ENCODE data around the gene TGM1. TPM values are rescaled to one million over a fixed set of nuclear protein-coding genes. Genes with fewer than 3 reads are reported as not detected.
A peak's percentile ranks its signal among the peaks of the same experiment; 100 is the strongest.

Gene TGM1
- total RNA-seq, 1 donor from 2014 or later: 6.2 TPM

DNA sequence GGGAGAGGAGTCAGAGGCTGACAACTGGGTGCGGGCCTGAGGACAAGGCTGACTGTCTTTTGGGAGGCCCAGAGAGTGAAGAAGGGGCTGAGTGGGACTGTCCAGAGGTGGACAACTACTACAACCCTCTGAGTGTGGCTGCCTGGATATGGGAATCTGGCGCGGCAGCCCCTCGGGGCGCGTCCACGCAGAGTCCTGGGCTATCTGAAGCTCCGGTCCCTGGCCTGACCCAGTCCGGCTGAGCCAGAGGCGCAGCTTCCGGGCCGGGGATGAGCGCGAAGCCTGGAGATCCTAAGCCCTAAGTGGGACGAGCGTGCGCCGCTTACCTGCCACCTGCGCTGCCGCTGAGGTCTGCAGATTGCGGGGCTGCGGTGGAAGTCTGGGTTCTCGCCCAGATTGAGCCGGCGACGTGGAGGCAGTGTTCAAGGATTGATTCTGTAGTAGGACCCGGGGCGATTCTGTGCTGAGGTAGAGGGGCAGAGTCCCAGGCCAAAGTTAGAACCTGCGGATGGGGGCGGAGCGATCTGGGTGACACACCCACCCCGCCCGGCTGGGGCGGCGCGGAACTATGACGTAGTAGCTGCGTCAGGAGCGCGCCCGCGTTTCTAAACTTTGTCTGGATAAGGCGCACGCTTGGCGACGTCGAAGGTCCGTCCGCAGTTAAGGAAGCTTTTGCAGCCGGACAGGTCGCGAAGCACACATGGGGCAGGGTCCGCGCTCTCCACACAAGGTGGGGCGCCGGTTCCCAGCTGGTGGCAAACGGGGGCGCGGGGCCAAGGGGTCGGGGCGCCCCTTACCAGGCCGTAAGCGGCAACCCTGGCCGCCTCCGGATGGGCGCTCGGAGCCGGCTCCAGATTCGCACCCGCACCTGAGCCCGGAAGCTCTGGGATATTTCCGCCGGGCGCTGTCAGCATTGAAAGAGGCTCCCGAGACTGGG is 36.5 kb upstream of the TGM1 start, which contains the start of the genes DHRS1 and NOP9:
Gene DHRS1, minus strand, starts transcription at position 526 of the 937 bp plus-strand sequence. CDS start 674 bp downstream, outside the sequence.
Gene NOP9, plus strand, starts transcription at position 596 of the 937 bp plus-strand sequence. Its CDS starts 105 bp downstream, at position 701.
- Mint-ChIP-seq H3K36me3 (ENCODE audit: low read depth) (peaks cover 44% of the 10 kb centered on the region), H3K4me1 (peaks cover 36% of the 10 kb centered on the region), H3K27ac (peak within 1 kb of the TSS; percentile 91), H3K27me3 (no peaks in the 10 kb centered on the region), H3K4me3 (peak within 1 kb of the TSS; percentile 86), H3K9me3 (no peaks in the 10 kb centered on the region)
- DNase-seq: peak; percentile 98
- intact Hi-C loops (cut with micrococcal nuclease): loop anchor here (1.0 to 2.0 kb wide), 4 partner anchors 9 to 153 kb away; partner anchors contain the start of genes CHMP4A, GMPR2, NEDD8 and PSME2

DNA sequence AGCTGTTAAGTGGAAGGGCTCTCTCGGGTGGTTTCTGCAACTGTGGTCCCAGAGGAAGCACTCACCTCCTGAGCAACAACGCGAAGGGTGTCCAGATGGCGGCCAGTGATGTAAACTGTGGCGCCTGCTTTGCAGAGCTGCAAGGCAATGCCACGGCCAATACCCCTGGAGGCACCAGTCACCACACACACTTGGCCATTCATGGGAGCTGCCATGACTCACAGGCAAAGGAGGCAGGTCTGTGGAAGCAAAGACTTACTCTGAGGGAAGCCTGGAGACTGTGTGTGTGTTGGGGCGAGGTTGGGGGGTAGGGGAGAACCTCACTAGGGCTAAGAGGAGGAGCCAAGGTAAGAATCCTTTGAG is 35.9 kb upstream of the TGM1 start:
- H3K4me3 Mint-ChIP-seq: peak overlapping the region; percentile 86
- peak overlapping the region; percentile 91 for H3K27ac Mint-ChIP-seq
- no peaks in the 10 kb centered on the region for H3K9me3 Mint-ChIP-seq
- peak; percentile 70 for DNase-seq
- peaks cover 36% of the 10 kb centered on the region for H3K4me1 Mint-ChIP-seq
- H3K36me3 Mint-ChIP-seq (ENCODE audit: low read depth): peaks cover 41% of the 10 kb centered on the region
- no peaks in the 10 kb centered on the region for H3K27me3 Mint-ChIP-seq
- intact Hi-C loops (cut with micrococcal nuclease): loop anchor here (1.0 to 2.0 kb wide), 3 partner anchors 67 to 152 kb away; partner anchors contain the start of genes CHMP4A, GMPR2, NEDD8 and PSME2

DNA sequence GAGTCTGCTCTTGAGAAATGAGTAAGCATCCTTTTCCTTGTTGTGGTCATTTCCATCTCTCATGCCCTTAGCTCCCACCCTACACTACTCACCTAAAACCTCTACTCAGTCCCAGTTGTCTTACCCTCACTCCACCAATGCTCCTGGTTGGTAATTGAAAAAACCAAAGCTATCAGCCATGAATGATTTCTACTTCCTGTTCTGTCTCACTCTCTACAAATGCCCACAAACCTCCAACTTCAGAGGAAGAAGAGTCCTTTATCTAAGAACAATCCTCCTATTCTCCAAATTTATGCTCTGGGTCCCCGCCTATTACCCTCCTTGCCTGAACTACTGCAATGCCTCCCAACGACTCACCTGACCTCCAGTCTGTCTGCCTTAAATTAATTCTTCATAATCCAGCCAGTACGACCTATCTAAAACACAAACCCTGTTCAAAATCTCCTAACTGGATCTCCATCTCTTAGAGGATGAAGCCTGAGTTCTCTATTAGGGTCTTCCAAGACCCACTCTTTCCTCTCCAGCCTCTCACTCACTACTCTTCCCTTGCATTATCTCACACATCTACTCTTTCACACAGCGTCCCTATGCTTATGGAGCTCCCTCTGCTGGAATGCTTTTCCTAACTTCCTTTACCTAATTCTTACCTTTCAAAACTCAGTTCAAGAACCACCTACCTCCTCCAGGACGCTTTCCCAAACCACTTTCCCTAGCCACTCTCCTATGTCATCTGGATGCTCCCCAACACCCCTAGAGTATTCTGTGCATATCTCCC is 34.4 kb upstream of the TGM1 start:
- H3K27ac Mint-ChIP-seq: peak overlapping the region; percentile 83
- DNase-seq: no peak
- no peaks in the 10 kb centered on the region for H3K9me3 Mint-ChIP-seq
- H3K27me3 Mint-ChIP-seq: peaks cover 2% of the 10 kb centered on the region
- intact Hi-C loops (cut with micrococcal nuclease): loop anchor here (1.0 to 2.0 kb wide), 2 partner anchors 54 to 81 kb away; partner anchors contain the start of gene MDP1
- peaks cover 30% of the 10 kb centered on the region for H3K36me3 Mint-ChIP-seq (ENCODE audit: low read depth)
- peak overlapping the region; percentile 48 for H3K4me3 Mint-ChIP-seq
- H3K4me1 Mint-ChIP-seq: peaks cover 36% of the 10 kb centered on the region

DNA sequence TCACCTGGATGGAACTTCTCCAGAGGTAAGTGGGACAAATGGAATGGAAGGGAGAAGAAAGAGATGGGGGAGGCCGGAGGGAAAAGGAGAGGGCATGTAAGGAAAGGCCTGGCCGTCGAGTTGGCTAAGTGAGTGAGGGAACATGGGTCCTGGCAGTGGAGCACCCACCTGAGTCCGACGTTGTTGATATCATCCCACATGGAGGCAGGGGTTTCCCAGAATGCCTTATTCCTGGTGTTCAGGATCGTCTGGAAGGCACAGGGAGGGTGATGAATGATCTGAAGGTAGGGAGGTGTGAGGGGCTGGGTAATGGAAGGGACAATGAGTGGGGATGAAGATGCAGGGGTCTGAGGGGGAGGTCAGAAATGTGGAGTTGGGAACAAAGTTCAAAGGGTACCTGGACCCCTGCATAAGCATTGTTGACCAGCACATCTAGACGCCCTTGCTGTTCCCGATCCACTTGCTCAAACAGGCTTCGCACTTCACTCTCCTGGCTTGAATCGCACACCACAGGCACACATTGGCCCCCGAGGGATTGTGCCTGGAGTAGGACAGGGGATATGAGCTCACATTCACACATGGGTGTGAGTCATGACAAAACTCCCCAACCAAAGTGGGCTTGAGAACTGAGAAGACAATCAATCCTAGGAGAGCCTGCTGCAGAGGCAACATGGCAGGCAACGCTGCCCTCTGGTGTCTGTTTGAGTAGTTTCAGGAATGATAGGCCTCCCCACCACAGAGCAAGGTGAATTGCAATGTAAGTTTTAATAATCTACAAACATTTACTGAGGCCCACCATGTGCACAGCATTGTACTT is 33.6 kb upstream of the TGM1 start:
- peak overlapping the region; percentile 16 for H3K4me3 Mint-ChIP-seq
- H3K36me3 Mint-ChIP-seq (ENCODE audit: low read depth): peaks cover 28% of the 10 kb centered on the region
- intact Hi-C loops (cut with micrococcal nuclease): loop anchor here (1.0 to 2.0 kb wide), 3 partner anchors 22 to 80 kb away; partner anchors contain the start of gene MDP1
- H3K27ac Mint-ChIP-seq: peak overlapping the region; percentile 83
- DNase-seq: peak; percentile 91
- no peaks in the 10 kb centered on the region for H3K9me3 Mint-ChIP-seq
- H3K27me3 Mint-ChIP-seq: peaks cover 2% of the 10 kb centered on the region
- peaks cover 36% of the 10 kb centered on the region for H3K4me1 Mint-ChIP-seq

DNA sequence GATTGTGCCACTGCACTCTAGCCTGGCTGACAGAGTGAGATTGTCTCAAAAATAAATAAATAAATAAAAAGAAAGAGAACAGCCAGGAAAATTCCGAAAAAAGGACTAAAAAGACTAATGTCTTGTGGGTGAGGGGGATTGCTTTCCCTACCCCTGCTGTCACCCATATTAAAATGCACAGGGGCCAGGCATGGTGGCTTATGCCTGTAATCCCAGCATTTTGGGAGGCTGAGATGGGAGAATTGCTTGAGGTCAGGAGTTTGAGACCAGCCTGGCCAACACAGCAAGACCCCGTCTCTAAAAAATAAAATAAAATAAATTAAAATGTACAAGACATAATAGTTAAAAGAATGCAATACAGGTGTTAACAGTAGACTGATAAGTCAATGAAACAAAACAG is 30.5 kb upstream of the TGM1 start:
- H3K9me3 Mint-ChIP-seq: no peaks in the 10 kb centered on the region
- intact Hi-C loops (cut with micrococcal nuclease): no loop called here
- H3K27ac Mint-ChIP-seq: no peak overlapping the region
- H3K4me3 Mint-ChIP-seq: no peak overlapping the region
- peaks cover 43% of the 10 kb centered on the region for H3K36me3 Mint-ChIP-seq (ENCODE audit: low read depth)
- H3K27me3 Mint-ChIP-seq: peaks cover 2% of the 10 kb centered on the region
- no peak for DNase-seq
- peaks cover 35% of the 10 kb centered on the region for H3K4me1 Mint-ChIP-seq

DNA sequence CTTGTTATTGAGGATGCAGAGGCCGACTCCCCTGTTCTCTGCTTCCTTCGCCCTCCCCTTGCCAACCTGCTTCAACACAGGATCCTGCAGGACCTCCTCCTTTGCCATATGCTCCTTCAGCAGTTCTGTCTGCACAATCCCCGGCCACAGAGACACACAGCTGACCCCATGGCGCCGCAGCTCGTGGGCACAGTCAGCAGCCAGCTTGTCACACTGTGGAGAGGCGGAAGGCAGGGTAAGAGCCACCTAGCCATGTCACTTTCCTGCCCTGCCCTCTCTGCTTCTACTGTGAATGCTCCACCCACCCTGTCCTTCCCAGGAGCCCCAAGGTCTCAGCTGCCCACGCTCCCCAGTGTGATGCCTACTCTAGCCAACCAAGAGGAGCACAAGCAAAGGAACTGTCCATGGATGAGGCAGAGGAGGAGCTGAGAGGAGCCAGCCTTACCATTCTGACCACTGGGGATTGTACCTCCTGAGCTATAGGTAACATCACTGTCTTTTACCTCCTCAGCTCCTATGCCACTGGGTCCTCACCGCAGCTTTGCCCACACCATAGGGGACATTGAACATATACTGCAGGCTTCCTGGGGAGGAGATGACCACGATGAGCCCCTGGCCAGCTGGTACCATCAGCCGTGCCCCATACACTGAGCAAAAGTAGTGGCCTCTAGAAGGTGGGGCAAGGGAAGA is 29.3 kb upstream of the TGM1 start:
- Mint-ChIP-seq H3K4me1 (peaks cover 35% of the 10 kb centered on the region), H3K4me3 (no peak overlapping the region), H3K36me3 (ENCODE audit: low read depth) (peaks cover 44% of the 10 kb centered on the region), H3K9me3 (no peaks in the 10 kb centered on the region), H3K27ac (no peak overlapping the region), H3K27me3 (peaks cover 10% of the 10 kb centered on the region)
- DNase-seq: no peak
- intact Hi-C loops (cut with micrococcal nuclease): no loop called here

DNA sequence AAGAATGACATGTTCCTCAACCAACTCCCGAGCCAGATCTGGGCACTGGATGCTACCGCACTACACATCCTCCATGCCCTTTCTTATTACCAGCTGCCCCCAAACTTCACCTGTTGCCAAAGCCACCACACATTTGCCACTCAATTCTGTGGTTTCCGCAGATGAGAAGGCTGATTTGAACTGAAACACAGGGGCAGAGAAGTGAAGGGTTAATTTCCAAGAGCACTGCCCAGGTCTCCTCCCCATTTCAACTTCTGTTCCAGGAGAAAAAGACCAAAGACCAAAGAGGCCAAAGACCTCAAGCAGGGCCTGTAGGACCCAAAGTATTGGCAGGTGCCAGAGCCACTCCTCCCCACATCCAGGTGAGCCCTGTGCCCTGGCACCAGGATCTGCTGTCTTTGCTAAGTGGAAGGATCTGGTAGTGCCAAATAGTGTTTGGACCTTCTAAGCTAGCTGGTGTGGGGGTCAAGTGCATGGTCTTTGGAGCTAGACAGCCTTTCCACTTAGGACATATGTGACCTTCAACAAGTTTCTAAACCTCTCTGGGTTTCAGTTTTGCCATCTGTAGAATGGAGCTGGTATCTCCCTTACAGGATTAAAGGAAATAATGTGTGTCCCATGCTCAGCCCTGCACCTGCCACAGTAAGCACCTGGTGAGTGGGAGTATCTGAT is 28.6 kb upstream of the TGM1 start:
- Mint-ChIP-seq H3K4me3 (no peak overlapping the region), H3K27me3 (peaks cover 10% of the 10 kb centered on the region), H3K4me1 (peaks cover 28% of the 10 kb centered on the region), H3K27ac (no peak overlapping the region), H3K9me3 (no peaks in the 10 kb centered on the region), H3K36me3 (ENCODE audit: low read depth) (peaks cover 42% of the 10 kb centered on the region)
- intact Hi-C loops (cut with micrococcal nuclease): no loop called here
- no peak for DNase-seq

DNA sequence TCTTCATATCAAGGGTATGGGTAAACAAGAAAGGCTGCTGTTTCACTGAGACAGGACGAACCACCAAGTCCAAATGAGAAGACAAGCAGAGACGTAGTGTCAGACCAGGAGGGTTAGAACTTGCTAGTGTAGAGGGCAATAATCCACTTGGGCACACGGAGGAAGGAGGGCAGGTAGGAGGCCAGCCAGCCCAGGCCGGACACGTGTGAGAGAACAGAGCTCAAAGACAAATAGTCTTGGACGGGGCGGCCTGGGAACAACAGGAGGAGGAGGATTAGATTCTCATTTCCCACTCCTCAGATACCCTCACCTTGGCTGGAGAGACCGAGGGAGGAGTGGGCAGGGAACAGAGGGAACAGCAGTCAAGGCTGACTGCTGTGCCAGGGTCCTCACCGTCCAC is 27.8 kb upstream of the TGM1 start:
- Mint-ChIP-seq H3K9me3 (no peaks in the 10 kb centered on the region), H3K27ac (no peak overlapping the region), H3K36me3 (ENCODE audit: low read depth) (peaks cover 35% of the 10 kb centered on the region), H3K4me3 (no peak overlapping the region), H3K4me1 (peaks cover 22% of the 10 kb centered on the region), H3K27me3 (peaks cover 15% of the 10 kb centered on the region)
- intact Hi-C loops (cut with micrococcal nuclease): no loop called here
- DNase-seq: no peak

DNA sequence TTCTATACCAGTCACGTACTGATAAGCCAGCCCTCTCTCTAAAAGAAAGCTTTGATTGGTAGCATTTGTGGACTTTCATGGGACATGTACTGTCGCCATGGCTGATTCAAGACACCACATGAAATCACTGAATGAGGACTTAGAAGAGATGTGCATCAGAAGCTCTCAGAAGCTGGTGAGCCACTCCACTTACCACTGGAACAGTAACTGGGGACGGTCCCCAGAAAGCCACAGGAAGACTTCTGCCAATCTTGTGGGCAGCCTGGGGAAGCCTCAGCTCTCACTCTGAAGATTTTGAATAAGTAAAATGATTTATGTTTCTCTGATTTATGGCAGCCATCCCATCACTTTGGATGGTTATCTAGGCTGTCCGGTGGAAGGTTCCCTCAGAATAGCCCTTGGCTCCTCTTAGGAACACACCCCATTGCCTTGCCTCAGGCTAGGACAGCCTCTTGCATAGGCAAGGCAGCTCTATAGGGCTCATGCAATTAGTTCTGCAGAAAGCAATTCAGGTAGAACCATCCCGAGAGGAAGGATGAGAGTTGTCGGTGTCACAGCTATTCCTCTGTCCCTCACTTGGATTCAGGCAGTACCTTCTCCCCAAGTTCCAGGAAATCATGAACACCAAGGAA is 26.8 kb upstream of the TGM1 start:
- Mint-ChIP-seq H3K4me1 (peaks cover 22% of the 10 kb centered on the region), H3K4me3 (no peak overlapping the region), H3K9me3 (no peaks in the 10 kb centered on the region), H3K27ac (no peak overlapping the region), H3K27me3 (peaks cover 19% of the 10 kb centered on the region), H3K36me3 (ENCODE audit: low read depth) (peaks cover 33% of the 10 kb centered on the region)
- intact Hi-C loops (cut with micrococcal nuclease): loop anchor here (1.0 to 2.0 kb wide), 2 partner anchors 15 to 43 kb away; no protein-coding TSS in a partner anchor
- DNase-seq: peak; percentile 79

DNA sequence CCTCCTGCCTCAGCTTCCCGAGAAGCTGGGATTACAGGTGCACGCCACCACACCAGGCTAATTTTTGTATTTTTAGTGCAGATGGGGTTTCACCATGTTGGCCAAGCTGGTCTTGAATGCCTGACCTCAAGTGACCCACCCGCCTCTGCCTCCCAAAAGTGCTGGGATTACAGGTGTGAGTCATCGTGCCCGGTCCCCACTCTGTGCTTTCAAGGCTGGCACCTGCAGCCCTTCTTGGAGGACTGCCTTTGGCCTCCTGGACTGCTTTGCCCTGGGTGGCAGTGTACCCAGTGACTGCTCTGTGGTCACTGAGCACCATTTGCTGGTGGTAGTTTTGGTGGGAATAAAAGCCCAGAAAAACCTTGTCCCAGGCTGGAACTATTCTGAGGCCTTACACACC is 24.0 kb upstream of the TGM1 start:
- H3K27ac Mint-ChIP-seq: no peak overlapping the region
- intact Hi-C loops (cut with micrococcal nuclease): no loop called here
- no peak overlapping the region for H3K4me3 Mint-ChIP-seq
- DNase-seq: no peak
- peaks cover 22% of the 10 kb centered on the region for H3K4me1 Mint-ChIP-seq
- H3K9me3 Mint-ChIP-seq: no peaks in the 10 kb centered on the region
- H3K27me3 Mint-ChIP-seq: peaks cover 16% of the 10 kb centered on the region
- H3K36me3 Mint-ChIP-seq (ENCODE audit: low read depth): peaks cover 23% of the 10 kb centered on the region

DNA sequence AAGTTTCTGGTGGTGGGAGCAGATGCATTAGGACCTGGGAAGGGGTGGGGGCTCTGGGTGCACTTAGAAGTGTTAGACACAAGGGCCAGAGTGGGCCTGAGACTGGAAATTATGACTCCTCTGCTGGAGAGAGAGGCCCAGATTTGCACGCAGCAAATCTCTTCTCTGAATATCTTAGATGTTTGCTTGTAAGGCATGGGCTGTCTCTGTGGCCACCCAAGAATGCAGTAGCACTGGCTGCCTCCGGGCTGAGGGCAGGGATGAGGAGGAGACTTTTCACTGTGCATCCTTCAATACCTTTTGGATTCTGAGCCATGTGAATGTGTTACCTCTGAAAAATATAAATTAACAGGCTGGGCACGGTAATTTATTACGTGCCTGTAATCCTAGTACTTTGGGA is 22.4 kb upstream of the TGM1 start:
- no peaks in the 10 kb centered on the region for H3K9me3 Mint-ChIP-seq
- no peak overlapping the region for H3K27ac Mint-ChIP-seq
- intact Hi-C loops (cut with micrococcal nuclease): no loop called here
- no peak for DNase-seq
- H3K4me1 Mint-ChIP-seq: peaks cover 16% of the 10 kb centered on the region
- H3K36me3 Mint-ChIP-seq (ENCODE audit: low read depth): peaks cover 11% of the 10 kb centered on the region
- no peak overlapping the region for H3K4me3 Mint-ChIP-seq
- H3K27me3 Mint-ChIP-seq: peaks cover 16% of the 10 kb centered on the region

DNA sequence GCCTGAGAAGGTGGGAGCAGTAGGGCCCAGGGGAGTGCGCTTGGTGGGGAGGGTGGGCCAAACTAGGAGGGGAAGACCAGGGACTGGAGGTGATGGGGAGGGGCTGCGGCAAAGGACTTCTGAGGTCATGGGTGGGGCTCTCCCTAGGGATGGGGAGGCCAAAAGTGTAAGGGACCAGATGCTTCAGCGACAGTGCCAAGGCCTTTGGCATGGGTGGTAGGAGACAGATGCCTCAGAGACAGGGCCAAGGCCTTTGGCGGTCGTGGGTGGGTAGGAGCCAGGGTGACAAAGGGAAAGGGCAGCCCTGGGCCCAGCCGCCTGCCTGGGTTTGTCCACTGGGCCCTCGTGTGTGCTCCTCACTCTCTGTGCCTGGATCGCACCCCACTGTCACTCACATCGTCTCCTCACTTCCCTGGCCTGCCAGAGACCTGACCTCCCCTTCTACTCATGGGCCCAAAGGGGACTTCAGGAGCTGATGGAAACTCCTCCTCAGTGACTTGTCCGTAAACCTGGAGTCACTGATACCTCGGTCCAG is 21.6 kb upstream of the TGM1 start:
- intact Hi-C loops (cut with micrococcal nuclease): no loop called here
- Mint-ChIP-seq H3K4me3 (no peak overlapping the region), H3K4me1 (peaks cover 15% of the 10 kb centered on the region), H3K27ac (no peak overlapping the region), H3K9me3 (no peaks in the 10 kb centered on the region), H3K36me3 (ENCODE audit: low read depth) (peaks cover 3% of the 10 kb centered on the region), H3K27me3 (peaks cover 16% of the 10 kb centered on the region)
- DNase-seq: no peak
